Motor neuron (in vitro differentiated cells): Measurements from ENCODE around the gene LRRC26. TPM values are rescaled to one million over a fixed set of nuclear protein-coding genes. Genes with fewer than 3 reads are reported as not detected.
A peak's percentile ranks its signal among the peaks of the same experiment; 100 is the strongest.
"Not testable (repeated sequence)": the region's sequence is repeated elsewhere in the genome, so short reads cannot be mapped to it uniquely, and the experiment has no call there.

Experiments used
- ATAC-seq, 8 experiments: fragments of 200-7000 bp; cut with Tn5 transposase; replicated peaks in 6 of 8; 2 replicates each; pipeline ENCODE4 v1.8.0; 2021; ENCODE audit warnings: mild to moderate bottlenecking in 8 of 8, moderate library complexity in 8 of 8
- H3K27ac ChIP-seq, 2 donors: fragments of 250-450 bp; sonication (Bioruptor Pico); 2 replicates each; pipeline ENCODE4 v1.9.0; 2021; ENCODE audit warnings: antibody characterized with exemption in 2 of 2, mild to moderate bottlenecking in 2 of 2, moderate library complexity in 1 of 2
- H3K4me1 ChIP-seq, 2 donors: fragments of 250-450 bp; sonication (Bioruptor Pico); replicated peaks in 1 of 2; 2 replicates each; pipeline ENCODE4 v1.6.1; 2021; ENCODE audit warnings: antibody characterized with exemption in 2 of 2, mild to moderate bottlenecking in 2 of 2, moderate library complexity in 1 of 2
- H3K4me3 ChIP-seq, 5 donors: fragments of 250-450 bp; sonication (Bioruptor Pico); 2 replicates each; pipeline ENCODE4 v1.9.0; 2021; ENCODE audit warnings: antibody characterized with exemption in 5 of 5, mild to moderate bottlenecking in 5 of 5, moderate library complexity in 4 of 5
- WGBS, 10 experiments: fragments of 450-650 bp; shearing (Covaris generic); methylation state at CpG; one replicate each; pipeline ENCODE4 v1.0.0; 2022; 5-methylcytosine and 5-hydroxymethylcytosine counted together
- in situ Hi-C, 9 experiments: fragments of 400-800 bp; cut with MboI; loops; one replicate each; pipeline ENCODE4 v1.15.0; 2021; ENCODE audit warnings: low sequenced_read_pairs in 9 of 9, low pct_unique_long_range_greater_than_20kb in 2 of 9; ENCODE audit not compliant: unreplicated experiment in 9 of 9
- total RNA-seq, 8 experiments: library from RNA; unstranded; fragments of 300-600 nt; gene quantifications; 2 replicates each; pipeline versions ENCODE4 v1.2.3 to v1.2.4, GENCODE V29; 2022

LRRC26 gene
- total RNA-seq, 8 experiments from 2014 or later: 0.17 to 1.00 (median 0.43) TPM; not detected in 5

DNA sequence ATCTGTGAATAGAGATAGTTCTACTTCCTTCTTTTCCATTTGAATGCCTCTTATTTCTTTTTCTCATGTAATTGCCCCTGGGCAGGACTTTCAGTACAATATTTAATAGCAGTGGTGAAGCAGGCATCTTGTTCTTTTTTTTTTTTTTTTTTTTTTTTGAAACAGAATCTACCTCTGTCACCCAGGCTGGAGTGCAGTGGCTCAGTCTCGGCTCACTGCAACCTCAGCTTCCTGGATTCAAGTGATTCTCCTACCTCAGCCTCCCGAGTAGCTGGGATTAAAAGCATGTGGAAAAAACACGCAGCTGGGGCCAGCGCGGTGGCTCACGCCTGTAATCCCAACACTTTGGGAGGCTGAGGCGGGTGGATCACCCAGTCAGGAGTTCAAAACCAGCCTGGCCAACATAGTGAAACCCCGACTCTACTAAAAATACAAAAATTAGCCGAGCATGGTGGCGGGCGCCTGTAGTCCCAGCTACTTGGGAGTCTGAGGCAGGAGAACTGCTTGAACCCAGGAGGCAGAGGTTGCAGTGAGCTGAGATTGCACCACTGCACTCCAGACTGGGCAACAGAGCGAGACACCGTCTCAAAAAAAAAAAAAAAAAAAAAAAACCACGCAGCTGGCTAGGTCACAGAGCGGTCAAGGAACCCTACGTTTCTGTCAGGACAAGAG, 46.9 kb downstream of the LRRC26 start:
- in situ Hi-C loops: loop anchor here in 1 of 9 experiments (25.0 kb wide), 1 partner anchor 114 kb away; the partner anchor contains the start of genes CYSRT1, RNF224, SLC34A3 and TUBB4B
- H3K4me1 ChIP-seq, H3K27ac ChIP-seq, ATAC-seq, H3K4me3 ChIP-seq: not testable (repeated sequence)
- WGBS, 10 experiments: 77 to 100% (median 86%) methylated on average over 2 to 10 of the region's 16 CpGs

DNA sequence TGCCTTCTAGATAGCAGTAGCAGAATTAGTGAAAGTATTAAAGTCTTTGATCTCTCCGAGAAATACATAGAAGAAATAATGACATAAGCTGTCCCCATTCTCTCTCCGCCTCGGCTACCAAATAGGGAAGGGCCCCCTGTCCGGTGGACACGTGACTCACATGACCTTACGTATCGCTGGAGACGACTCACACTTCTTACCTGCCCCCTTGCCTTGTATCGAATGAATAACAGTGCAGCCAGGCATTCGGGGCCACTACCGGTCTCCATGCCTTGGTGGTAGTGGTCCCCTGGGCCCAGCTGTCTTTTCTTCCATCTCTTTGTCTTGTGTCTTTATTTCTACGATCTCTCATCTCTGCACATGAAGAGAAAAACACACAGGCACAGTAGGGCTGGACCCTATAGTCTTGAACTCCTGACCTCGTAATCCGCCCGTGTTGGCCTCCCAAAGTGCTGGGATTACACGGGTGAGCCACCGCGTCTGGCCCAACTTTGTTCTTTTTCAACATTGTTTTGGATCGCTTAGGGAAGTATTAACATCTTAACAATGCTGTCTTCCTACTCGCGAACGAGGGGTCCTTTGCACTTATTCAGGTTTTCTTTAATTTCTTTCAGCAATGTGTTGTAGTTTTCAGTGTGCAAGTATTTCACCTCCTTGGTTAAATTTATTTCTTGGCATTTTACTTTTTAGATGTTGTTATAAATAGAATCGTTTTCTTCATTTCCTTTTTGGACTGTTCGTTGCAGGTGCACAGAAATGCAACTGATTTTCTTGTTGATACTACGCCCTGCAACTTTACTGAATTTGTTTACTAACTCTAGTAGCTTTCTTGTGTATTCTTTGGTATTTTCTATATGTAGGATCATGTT, 47.7 kb downstream of the LRRC26 start:
- not testable (repeated sequence) for H3K4me1 ChIP-seq, H3K27ac ChIP-seq
- H3K4me3 ChIP-seq: peak overlapping the region in 2 of 5 donors; percentile 16 to 18
- 38 to 84% (median 64%) methylated on average over 4 to 13 of the region's 25 CpGs; no CpG with 5 or more reads in 1 of the 10 experiments for WGBS, 10 experiments
- ATAC-seq: peak in 3 of 8 experiments; percentile 16 to 73 (median 66)
- in situ Hi-C loops: loop anchor here in 1 of 9 experiments (25.0 kb wide), 1 partner anchor 115 kb away; the partner anchor contains the start of genes CYSRT1, RNF224, SLC34A3 and TUBB4B

Other genes with a start within 250 kb of the LRRC26 start
- 100 to 1,000 TPM in 1 of 8 experiments, 10 to 100 TPM in 7; 34.1 to 115 (median 45.3) TPM for gene FBXW5, start 225.3 kb downstream of the LRRC26 start, total RNA-seq
- gene C8G, start 224.8 kb downstream of the LRRC26 start, total RNA-seq: 1 to 10 TPM in 5 of 8 experiments, under 1 TPM in 1, not detected in 2; 0.71 to 2.7 (median 1.4) TPM
- gene LCN12, start 217.8 kb downstream of the LRRC26 start, total RNA-seq: 1 to 10 TPM in 5 of 8 experiments, under 1 TPM in 3; 0.38 to 4.3 (median 1.2) TPM
- 100 to 1,000 TPM in 2 of 8 experiments, 10 to 100 TPM in 2, 1 to 10 TPM in 4; 1.2 to 273 (median 12.3) TPM for gene PTGDS, start 192.5 kb downstream of the LRRC26 start, total RNA-seq
- 1 to 10 TPM in 1 of 8 experiments, under 1 TPM in 7; 0.11 to 1.3 (median 0.73) TPM for gene LCNL1, start 187.1 kb downstream of the LRRC26 start, total RNA-seq
- gene PAXX, start 177.6 kb downstream of the LRRC26 start, total RNA-seq: 10 to 100 TPM; 23.4 to 38.4 (median 27.5) TPM
- 1 to 10 TPM in 1 of 8 experiments, under 1 TPM in 3, not detected in 4; 0.29 to 8.3 (median 0.47) TPM for gene CLIC3, start 173.5 kb downstream of the LRRC26 start, total RNA-seq
- 10 to 100 TPM in 7 of 8 experiments, 1 to 10 TPM in 1; 8.1 to 27.9 (median 18.0) TPM for gene ABCA2, start 141.8 kb downstream of the LRRC26 start, total RNA-seq
- 1 to 10 TPM in 1 of 8 experiments, under 1 TPM in 6, not detected in 1; 0.08 to 1.0 (median 0.25) TPM for gene FUT7, start 138.0 kb downstream of the LRRC26 start, total RNA-seq
- 10 to 100 TPM; 19.0 to 61.7 (median 30.5) TPM for gene NPDC1, start 123.9 kb downstream of the LRRC26 start, total RNA-seq
- 1 to 10 TPM in 1 of 8 experiments, under 1 TPM in 7; 0.13 to 1.3 (median 0.34) TPM for gene ENTPD2, start 116.0 kb downstream of the LRRC26 start, total RNA-seq
- 10 to 100 TPM in 2 of 8 experiments, 1 to 10 TPM in 4, under 1 TPM in 2; 0.31 to 12.5 (median 6.4) TPM for gene SAPCD2, start 99.5 kb downstream of the LRRC26 start, total RNA-seq
- 1 to 10 TPM in 6 of 8 experiments, under 1 TPM in 2; 0.63 to 8.9 (median 4.5) TPM for gene UAP1L1, start 92.5 kb downstream of the LRRC26 start, total RNA-seq
- gene MAN1B1, start 83.1 kb downstream of the LRRC26 start, total RNA-seq: 10 to 100 TPM; 28.6 to 89.3 (median 50.3) TPM
- gene DPP7, start 55.3 kb downstream of the LRRC26 start, total RNA-seq: 100 to 1,000 TPM in 3 of 8 experiments, 10 to 100 TPM in 5; 14.2 to 233 (median 56.1) TPM
- gene GRIN1, start 30.9 kb downstream of the LRRC26 start, total RNA-seq: 1 to 10 TPM in 4 of 8 experiments, under 1 TPM in 4; 0.20 to 6.0 (median 1.2) TPM
- gene TMEM210, start 2.0 kb upstream of the LRRC26 start, total RNA-seq: not detected
- 10 to 100 TPM; 11.9 to 43.3 (median 20.0) TPM for gene ANAPC2, start 18.5 kb upstream of the LRRC26 start, total RNA-seq
- 10 to 100 TPM; 28.2 to 50.7 (median 44.5) TPM for gene SSNA1, start 18.6 kb upstream of the LRRC26 start, total RNA-seq
- 10 to 100 TPM in 4 of 8 experiments, 1 to 10 TPM in 4; 5.9 to 79.6 (median 10.6) TPM for gene TPRN, start 30.7 kb upstream of the LRRC26 start, total RNA-seq
- 10 to 100 TPM; 20.0 to 31.7 (median 26.4) TPM for gene TMEM203, start 35.6 kb upstream of the LRRC26 start, total RNA-seq
- gene NDOR1, start 35.6 kb upstream of the LRRC26 start, total RNA-seq: 10 to 100 TPM in 2 of 8 experiments, 1 to 10 TPM in 6; 5.1 to 25.3 (median 8.6) TPM
- 1 to 10 TPM in 7 of 8 experiments, under 1 TPM in 1; 0.41 to 7.0 (median 3.0) TPM for gene RNF208, start 52.2 kb upstream of the LRRC26 start, total RNA-seq
- gene CYSRT1, start 55.1 kb upstream of the LRRC26 start, total RNA-seq: 1 to 10 TPM; 1.2 to 4.7 (median 1.3) TPM
- gene RNF224, start 57.5 kb upstream of the LRRC26 start, total RNA-seq: 1 to 10 TPM in 1 of 8 experiments, under 1 TPM in 7; 0.23 to 1.1 (median 0.46) TPM
- gene SLC34A3, start 60.9 kb upstream of the LRRC26 start, total RNA-seq: under 1 TPM in 6 of 8 experiments, not detected in 2; 0.11 to 0.49 (median 0.20) TPM
- 100 to 1,000 TPM in 5 of 8 experiments, 10 to 100 TPM in 3; 57.6 to 372 (median 151) TPM for gene TUBB4B, start 71.2 kb upstream of the LRRC26 start, total RNA-seq
- gene STPG3, start 81.2 kb upstream of the LRRC26 start, total RNA-seq: 1 to 10 TPM in 3 of 8 experiments, under 1 TPM in 2, not detected in 3; 0.42 to 1.4 (median 1.3) TPM
- gene NELFB, start 85.3 kb upstream of the LRRC26 start, total RNA-seq: 10 to 100 TPM; 22.8 to 38.4 (median 34.5) TPM
- gene TOR4A, start 107.7 kb upstream of the LRRC26 start, total RNA-seq: 10 to 100 TPM in 2 of 8 experiments, 1 to 10 TPM in 1, under 1 TPM in 5; 0.11 to 14.2 (median 0.71) TPM
- 10 to 100 TPM in 1 of 8 experiments, 1 to 10 TPM in 5, under 1 TPM in 1, not detected in 1; 1.00 to 20.5 (median 3.4) TPM for gene NRARP, start 132.2 kb upstream of the LRRC26 start, total RNA-seq